SK-N-SH (cell line): ENCODE measurements around the gene STRC. TPM values are rescaled to one million over a fixed set of nuclear protein-coding genes. Genes with fewer than 3 reads are reported as not detected.

Experiments used
- CTCF ChIA-PET: fragments of 300-600, 350-600 bp; formaldehyde crosslinking; extraction: SDS; loops from one replicate; lab custom pipeline; 2021; lab: Yijun Ruan, JAX
- POLR2A ChIA-PET: fragments of 350-600 bp; sonication (Branson Sonifier 250); formaldehyde crosslinking; extraction: SDS; loops from one replicate; lab custom pipeline; 2020; ENCODE audit warnings: antibody characterized with exemption, inconsistent platforms; lab: Yijun Ruan, JAX
- DNase-seq: peaks from one replicate; pipeline ENCODE4 v3.0.0; 2012
- H2AFZ ChIP-seq: fragments of 200-600 bp; sonication (generic); 2 replicates; pipeline ENCODE4 v1.8.1; 2016; ENCODE audit warnings: antibody characterized with exemption, mild to moderate bottlenecking, low read depth
- H3F3A ChIP-seq: fragments of 200-600 bp; sonication (generic); replicated peaks from 2 replicates; pipeline ENCODE3; 2016; ENCODE audit warnings: antibody characterized with exemption, mild to moderate bottlenecking; ENCODE audit not compliant: insufficient read depth
- H3K27ac ChIP-seq, 2 experiments: fragments of 200-500 bp in 1 of 2; fragments of 200-600 bp in 1 of 2; sonication (Bioruptor generic) in 1 of 2; sonication (generic), shearing (Covaris generic) in 1 of 2; 2 replicates each; pipeline versions ENCODE4 v1.5.1 to v1.6.1; 2014 to 2016; ENCODE audit warnings: low read depth in 2 of 2, inconsistent platforms in 1 of 2, low read length in 1 of 2, mild to moderate bottlenecking in 1 of 2, mixed read lengths in 1 of 2
- H3K27me3 ChIP-seq: fragments of 200-600 bp; sonication (generic), shearing (Covaris generic); 2 replicates; pipeline ENCODE4 v1.6.1; 2016; ENCODE audit warnings: mixed run types; ENCODE audit not compliant: insufficient read depth
- H3K36me3 ChIP-seq, 2 experiments: fragments of 200-500 bp in 1 of 2; fragments of 200-600 bp in 1 of 2; sonication (Bioruptor generic) in 1 of 2; sonication (generic) in 1 of 2; replicated peaks in 1 of 2; 2 replicates each; pipeline versions ENCODE3 to v1.5.1; 2014 to 2016; ENCODE audit warnings: low read length in 1 of 2, mild to moderate bottlenecking in 1 of 2; ENCODE audit not compliant: insufficient read depth in 2 of 2, control insufficient read depth in 1 of 2
- H3K4me1 ChIP-seq, 2 experiments: fragments of 200-500 bp in 1 of 2; fragments of 200-600 bp in 1 of 2; sonication (Bioruptor generic) in 1 of 2; sonication (generic), shearing (Covaris generic) in 1 of 2; 2 replicates each; pipeline versions ENCODE4 v1.5.1 to v1.6.1; 2014 to 2016; ENCODE audit warnings: low read depth in 1 of 2, low read length in 1 of 2, mixed run types in 1 of 2; ENCODE audit not compliant: insufficient read depth in 2 of 2, control insufficient read depth in 1 of 2
- H3K4me2 ChIP-seq: fragments of 200-600 bp; sonication (generic), shearing (Covaris generic); 2 replicates; pipeline ENCODE4 v1.6.1; 2017; ENCODE audit warnings: mixed run types
- H3K4me3 ChIP-seq, 2 experiments: fragments of 200-500 bp in 1 of 2; fragments of 200-600 bp in 1 of 2; sonication (Bioruptor generic) in 1 of 2; sonication (generic), shearing (Covaris generic) in 1 of 2; 2 replicates each; pipeline versions ENCODE4 v1.5.1 to v1.8.1; 2014 to 2016; ENCODE audit warnings: low read depth in 2 of 2, inconsistent platforms in 1 of 2, low read length in 1 of 2, mild to moderate bottlenecking in 1 of 2, mixed read lengths in 1 of 2, moderate library complexity in 1 of 2
- H3K79me2 ChIP-seq: fragments of 200-600 bp; sonication (generic); 2 replicates; pipeline ENCODE4 v1.8.1; 2017; ENCODE audit warnings: mild to moderate bottlenecking; ENCODE audit not compliant: insufficient read depth
- H3K9ac ChIP-seq: fragments of 200-600 bp; sonication (generic); 2 replicates; pipeline ENCODE4 v1.6.1; 2017; ENCODE audit warnings: mixed run types
- H3K9me2 ChIP-seq: fragments of 200-600 bp; sonication (generic); 2 replicates; pipeline ENCODE4 v1.6.1; 2017; ENCODE audit warnings: mixed run types
- H3K9me3 ChIP-seq: fragments of 200-600 bp; sonication (generic); 2 replicates; pipeline ENCODE4 v1.6.1; 2017; ENCODE audit warnings: mixed run types, mild to moderate bottlenecking, moderate library complexity
- H4K20me1 ChIP-seq: fragments of 200-600 bp; sonication (generic); 2 replicates; pipeline ENCODE4 v1.6.1; 2017; ENCODE audit warnings: mild to moderate bottlenecking, mixed run types; ENCODE audit not compliant: insufficient read depth
- CHD2 ChIP-seq: fragments of 150-350 bp; IDR thresholded peaks from 2 replicates; pipeline ENCODE4 v1.6.1; 2018; ENCODE audit warnings: low read length; ENCODE audit not compliant: partially characterized antibody
- CTCF ChIP-seq: fragments of 200-600 bp; sonication (generic); IDR thresholded peaks from 2 replicates; pipeline ENCODE4 v1.6.1; 2017; ENCODE audit warnings: antibody characterized with exemption, mild to moderate bottlenecking, moderate library complexity
- EP300 ChIP-seq, 2 experiments: IDR thresholded peaks; 2 replicates each; pipeline versions ENCODE4 v1.4.0 to v1.6.1; 2012; ENCODE audit warnings: borderline replicate concordance in 1 of 2, low read depth in 1 of 2, low read length in 1 of 2
- EZH2phosphoT487 ChIP-seq: fragments of 200-600 bp; sonication (generic); IDR thresholded peaks from 2 replicates; pipeline ENCODE4 v1.6.1; 2017; ENCODE audit warnings: low read depth, mixed run types, mild to moderate bottlenecking, antibody characterized with exemption, moderate library complexity, borderline replicate concordance
- FOXJ3 ChIP-seq: sonication (generic); formaldehyde crosslinking; IDR thresholded peaks from 2 replicates; pipeline ENCODE4 v1.5.1; 2020; ENCODE audit warnings: mild to moderate bottlenecking, missing genetic modification reagents
- FOXM1 ChIP-seq: IDR thresholded peaks from 2 replicates; pipeline ENCODE4 v1.4.0; 2012; ENCODE audit warnings: low read depth, mild to moderate bottlenecking
- GABPA ChIP-seq: IDR thresholded peaks from 2 replicates; pipeline ENCODE4 v1.4.0; 2012; ENCODE audit warnings: low read depth, mild to moderate bottlenecking
- MXI1 ChIP-seq: IDR thresholded peaks from 2 replicates; pipeline ENCODE4 v1.6.1; 2012; ENCODE audit warnings: mild to moderate bottlenecking, low read depth, low read length, improper control_type of control experiment
- NFIC ChIP-seq: IDR thresholded peaks from 2 replicates; pipeline ENCODE4 v1.4.0; 2012; ENCODE audit warnings: borderline replicate concordance
- POLR2AphosphoS5 ChIP-seq: IDR thresholded peaks from 2 replicates; pipeline ENCODE4 v1.6.1; 2012; ENCODE audit warnings: low read depth, low read length
- RAD21 ChIP-seq: IDR thresholded peaks from 2 replicates; pipeline ENCODE4 v1.6.1; 2012; ENCODE audit warnings: mild to moderate bottlenecking, low read length
- REST ChIP-seq: IDR thresholded peaks from 2 replicates; pipeline ENCODE4 v1.6.1; 2012; ENCODE audit warnings: mild to moderate bottlenecking, low read depth, low read length, moderate library complexity
- RXRA ChIP-seq: IDR thresholded peaks from 2 replicates; pipeline ENCODE4 v1.4.0; 2012; ENCODE audit warnings: low read depth, mild to moderate bottlenecking, borderline replicate concordance
- SIN3A ChIP-seq: IDR thresholded peaks from 2 replicates; pipeline ENCODE4 v1.6.1; 2012; ENCODE audit warnings: low read depth, mild to moderate bottlenecking, low read length, moderate library complexity, borderline replicate concordance
- SMC3 ChIP-seq: IDR thresholded peaks from 2 replicates; pipeline ENCODE4 v1.6.1; 2012; ENCODE audit warnings: low read depth, low read length, improper control_type of control experiment
- TAF1 ChIP-seq: IDR thresholded peaks from 2 replicates; pipeline ENCODE4 v1.6.1; 2012; ENCODE audit warnings: low read depth, mild to moderate bottlenecking, low read length, moderate library complexity, borderline replicate concordance
- TCF12 ChIP-seq: IDR thresholded peaks from 2 replicates; pipeline ENCODE4 v1.4.0; 2012
- YY1 ChIP-seq: IDR thresholded peaks from 2 replicates; pipeline ENCODE4 v1.4.0; 2012; ENCODE audit warnings: low read depth, mild to moderate bottlenecking
- whole genome bisulfite sequencing: methylation state at CpG from one replicate; pipeline ENCODE4 v1.1.6; 2017; ENCODE audit warnings: low lambda C conversion rate; 5-methylcytosine and 5-hydroxymethylcytosine counted together
- polyA plus RNA-seq, 3 experiments: library from polyadenylated mRNA; depleted of rRNA; stranded (reverse); fragments of >200 nt; gene quantifications; 2 replicates each; pipeline ENCODE4 v1.2.3, GENCODE V29; 2012
- TF ChIP-seq, protein P1 (sequence below): IDR thresholded peaks from 2 replicates; pipeline ENCODE4; 2012

Gene STRC
- polyA plus RNA-seq, 1 of the 3 experiments (the other 2 are of a cell fraction): 0.03 TPM

- H3K27ac ChIP-seq: no peak overlapping the region
- no peak for TF ChIP-seq REST
- no peak for TF ChIP-seq MXI1
- TF ChIP-seq RAD21: no peak
- no peak for TF ChIP-seq FOXJ3 (CRISPR knock-in tag)
- no peak for TF ChIP-seq YY1
- TF ChIP-seq NFIC: no peak
- TF ChIP-seq GABPA: no peak
- TF ChIP-seq TAF1: no peak
- no peak for TF ChIP-seq SIN3A
- no peak for TF ChIP-seq FOXM1
- no peak for TF ChIP-seq RXRA
- TF ChIP-seq, protein P1, sequence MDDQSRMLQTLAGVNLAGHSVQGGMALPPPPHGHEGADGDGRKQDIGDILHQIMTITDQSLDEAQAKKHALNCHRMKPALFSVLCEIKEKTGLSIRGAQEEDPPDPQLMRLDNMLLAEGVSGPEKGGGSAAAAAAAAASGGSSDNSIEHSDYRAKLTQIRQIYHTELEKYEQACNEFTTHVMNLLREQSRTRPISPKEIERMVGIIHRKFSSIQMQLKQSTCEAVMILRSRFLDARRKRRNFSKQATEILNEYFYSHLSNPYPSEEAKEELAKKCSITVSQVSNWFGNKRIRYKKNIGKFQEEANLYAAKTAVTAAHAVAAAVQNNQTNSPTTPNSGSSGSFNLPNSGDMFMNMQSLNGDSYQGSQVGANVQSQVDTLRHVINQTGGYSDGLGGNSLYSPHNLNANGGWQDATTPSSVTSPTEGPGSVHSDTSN: no peak
- TF ChIP-seq CTCF: no peak
- no peak for TF ChIP-seq EZH2phosphoT487
- TF ChIP-seq SMC3: no peak
- TF ChIP-seq EP300 (IDR thresholded peaks at IDR 0.05; ENCODE audit: borderline replicate concordance in 1 of 2, low read depth in 1 of 2, low read length in 1 of 2): no peak
- no peak for TF ChIP-seq CHD2
- TF ChIP-seq POLR2AphosphoS5: no peak
- TF ChIP-seq TCF12: no peak
- no peak overlapping the region for H2AFZ ChIP-seq
- no peak for DNase-seq
- 83% methylated on average over 4 of the region's 4 CpGs for WGBS
- no peaks in the 10 kb centered on the region for H3K4me1 ChIP-seq
- no peaks in the 10 kb centered on the region for H3K27me3 ChIP-seq
- ChIA-PET POLR2A (no interaction called here), CTCF (interaction anchor here (0.8 kb wide), 1 partner anchor 9 kb away, joined by 3 read pairs; no protein-coding TSS in a partner anchor)
- no peak overlapping the region for H3K9ac ChIP-seq
- peaks cover 5% of the 10 kb centered on the region; the same call in 1 of the 2 replicates for H3K9me3 ChIP-seq
- no peak overlapping the region for H3K4me3 ChIP-seq
- no peaks in the 10 kb centered on the region for H3K36me3 ChIP-seq
- no peaks in the 10 kb centered on the region for H4K20me1 ChIP-seq
- H3K79me2 ChIP-seq: no peaks in the 10 kb centered on the region
- no peaks in the 10 kb centered on the region for H3K9me2 ChIP-seq
- H3F3A ChIP-seq: no peaks in the 10 kb centered on the region
- H3K4me2 ChIP-seq: no peak overlapping the region
These were observed 66.3 kb downstream of the STRC start for GRCh38 chr15:43552256-43552655.
